CD1c-positive myeloid dendritic cell (primary cell): Measurements from ENCODE around the gene AP1G1.
A peak's percentile ranks its signal among the peaks of the same experiment; 100 is the strongest.
"Not testable (repeated sequence)": the region's sequence is repeated elsewhere in the genome, so short reads cannot be mapped to it uniquely, and the experiment has no call there.

ENCODE experiments used
- DNase-seq: peaks from one replicate; pipeline ENCODE4 v3.0.0-alpha.2; 2016; ENCODE audit errors: extremely low spot score

AP1G1 gene

GRCh38 chr16:71703333-71703732 is 105.3 kb downstream of the AP1G1 start:
- no peak for DNase-seq

GRCh38 chr16:71700831-71701230 is 107.8 kb downstream of the AP1G1 start:
- DNase-seq = peak; percentile 64

- DNase-seq = no peak
Observed at GRCh38 chr16:71698491-71698890, 110.1 kb downstream of the AP1G1 start.

GRCh38 chr16:71693164-71693563 is 115.5 kb downstream of the AP1G1 start:
- no peak for DNase-seq

GRCh38 chr16:71689901-71690300 is 118.7 kb downstream of the AP1G1 start:
- no peak for DNase-seq

GRCh38 chr16:71687861-71688260 is 120.8 kb downstream of the AP1G1 start:
- peak; percentile 3 for DNase-seq

GRCh38 chr16:71684280-71684679 is 124.4 kb downstream of the AP1G1 start:
- DNase-seq = not testable (repeated sequence)

- DNase-seq = no peak
Observed at GRCh38 chr16:71681360-71681759, 127.3 kb downstream of the AP1G1 start.
